ENCODE results near the gene UPB1. TPM values are rescaled to one million over a fixed set of nuclear protein-coding genes. Genes with fewer than 3 reads are reported as not detected.

Gene UPB1
- total and polyA plus RNA-seq, 4 donors = 0.87 to 4.5 (median 3.0) TPM

DNA sequence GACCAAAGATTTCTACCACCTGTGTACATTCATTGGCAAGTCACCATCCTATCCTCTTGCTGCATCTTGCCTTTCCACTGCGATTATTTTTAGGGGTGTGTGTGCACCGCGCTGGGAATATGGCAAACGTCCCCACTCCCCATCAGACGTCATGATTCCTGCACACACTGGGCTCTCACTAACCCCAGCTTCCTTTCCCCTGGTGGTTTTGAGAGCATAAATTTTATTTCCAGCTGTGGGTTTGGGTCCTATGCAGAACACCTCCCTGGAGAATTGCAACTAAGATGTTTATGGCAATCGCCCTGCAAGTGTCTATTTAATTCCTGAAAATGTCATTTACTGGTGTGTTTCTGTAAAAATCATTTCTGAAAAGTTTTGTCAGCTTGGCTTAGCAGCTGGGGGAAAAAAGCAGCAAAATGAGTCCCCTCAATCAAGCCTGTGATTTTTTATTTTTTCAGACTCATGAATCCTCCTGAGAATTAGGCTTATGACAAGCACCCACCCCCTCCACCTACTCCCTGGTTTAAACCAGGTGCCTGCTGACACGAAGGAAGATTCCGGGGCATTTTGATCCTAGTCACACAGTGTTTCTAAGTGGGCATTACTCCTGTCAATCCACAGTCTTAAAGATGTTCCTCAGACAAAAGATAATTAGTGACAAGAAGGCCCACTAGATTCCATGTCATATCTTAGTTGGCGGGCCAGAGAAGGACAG lies 23.8 kb downstream of the UPB1 start:
- DNase-seq = no peak
- Histone ChIP-seq H3K4me3 (no peak overlapping the region), H3K9me3 (ENCODE audit: control insufficient read depth in 4 of 4, insufficient read depth in 3 of 4, low read length in 3 of 4) (no peaks in the 10 kb centered on the region), H3K9ac (ENCODE audit: insufficient read depth in 1 of 2, low read length in 2 of 2) (no peak overlapping the region), H3K27me3 (ENCODE audit: control insufficient read depth in 3 of 3, insufficient read depth in 3 of 3, low read length in 2 of 3) (no peaks in the 10 kb centered on the region), H3K27ac (ENCODE audit: low read depth in 1 of 2, low read length in 1 of 2) (no peak overlapping the region), H3K36me3 (ENCODE audit: control insufficient read depth in 4 of 4, insufficient read depth in 4 of 4, low read length in 4 of 4) (no peaks in the 10 kb centered on the region), H3K4me1 (ENCODE audit: control insufficient read depth in 5 of 5, insufficient read depth in 5 of 5, low read length in 5 of 5) (peaks cover 0 to 10% (median 3%) of the 10 kb centered on the region in 5 donors)
- ATAC-seq (ENCODE audit: insufficient read depth, low FRiP score) = no peak
- TF ChIP-seq, protein P1, sequence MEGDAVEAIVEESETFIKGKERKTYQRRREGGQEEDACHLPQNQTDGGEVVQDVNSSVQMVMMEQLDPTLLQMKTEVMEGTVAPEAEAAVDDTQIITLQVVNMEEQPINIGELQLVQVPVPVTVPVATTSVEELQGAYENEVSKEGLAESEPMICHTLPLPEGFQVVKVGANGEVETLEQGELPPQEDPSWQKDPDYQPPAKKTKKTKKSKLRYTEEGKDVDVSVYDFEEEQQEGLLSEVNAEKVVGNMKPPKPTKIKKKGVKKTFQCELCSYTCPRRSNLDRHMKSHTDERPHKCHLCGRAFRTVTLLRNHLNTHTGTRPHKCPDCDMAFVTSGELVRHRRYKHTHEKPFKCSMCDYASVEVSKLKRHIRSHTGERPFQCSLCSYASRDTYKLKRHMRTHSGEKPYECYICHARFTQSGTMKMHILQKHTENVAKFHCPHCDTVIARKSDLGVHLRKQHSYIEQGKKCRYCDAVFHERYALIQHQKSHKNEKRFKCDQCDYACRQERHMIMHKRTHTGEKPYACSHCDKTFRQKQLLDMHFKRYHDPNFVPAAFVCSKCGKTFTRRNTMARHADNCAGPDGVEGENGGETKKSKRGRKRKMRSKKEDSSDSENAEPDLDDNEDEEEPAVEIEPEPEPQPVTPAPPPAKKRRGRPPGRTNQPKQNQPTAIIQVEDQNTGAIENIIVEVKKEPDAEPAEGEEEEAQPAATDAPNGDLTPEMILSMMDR (IDR thresholded peaks at IDR 0.05; ENCODE audit: control extremely low read depth, extremely low read depth) = no peak
- 47 to 74% methylated on average over 9 of the region's 9 CpGs for WGBS, 2 donors

DNA sequence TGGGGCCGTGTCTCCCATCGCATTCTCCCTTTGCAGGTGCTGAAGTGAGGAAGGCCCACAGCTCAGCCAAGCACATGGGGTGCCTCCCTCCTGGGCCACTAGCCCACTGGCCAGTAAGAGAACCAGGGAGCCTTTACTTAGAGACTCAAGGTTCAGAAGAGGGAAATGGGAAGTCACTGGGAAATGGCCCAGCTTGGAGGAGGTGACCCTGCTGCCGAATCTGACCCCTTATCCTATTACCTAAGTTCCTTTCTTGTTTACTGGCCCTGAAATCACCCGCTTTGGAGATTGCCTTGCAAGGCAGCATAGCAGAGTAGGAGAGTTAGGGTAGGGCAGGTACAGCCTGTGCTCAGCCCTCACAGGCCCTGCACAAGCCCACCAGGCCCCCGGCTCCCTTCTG lies 24.4 kb downstream of the UPB1 start:
- Histone ChIP-seq H3K9ac (ENCODE audit: insufficient read depth in 1 of 2, low read length in 2 of 2) (no peak overlapping the region), H3K4me3 (no peak overlapping the region), H3K4me1 (ENCODE audit: control insufficient read depth in 5 of 5, insufficient read depth in 5 of 5, low read length in 5 of 5) (peaks cover 0 to 8% (median 3%) of the 10 kb centered on the region in 5 donors), H3K9me3 (ENCODE audit: control insufficient read depth in 4 of 4, insufficient read depth in 3 of 4, low read length in 3 of 4) (no peaks in the 10 kb centered on the region), H3K27ac (ENCODE audit: low read depth in 1 of 2, low read length in 1 of 2) (no peak overlapping the region), H3K27me3 (ENCODE audit: control insufficient read depth in 3 of 3, insufficient read depth in 3 of 3, low read length in 2 of 3) (no peaks in the 10 kb centered on the region), H3K36me3 (ENCODE audit: control insufficient read depth in 4 of 4, insufficient read depth in 4 of 4, low read length in 4 of 4) (no peaks in the 10 kb centered on the region)
- 64 to 83% methylated on average over 5 of the region's 5 CpGs for WGBS, 2 donors
- no peak for DNase-seq
- TF ChIP-seq, protein P1 (IDR thresholded peaks at IDR 0.05; ENCODE audit: control extremely low read depth, extremely low read depth) = no peak
- ATAC-seq (ENCODE audit: insufficient read depth, low FRiP score) = no peak

DNA sequence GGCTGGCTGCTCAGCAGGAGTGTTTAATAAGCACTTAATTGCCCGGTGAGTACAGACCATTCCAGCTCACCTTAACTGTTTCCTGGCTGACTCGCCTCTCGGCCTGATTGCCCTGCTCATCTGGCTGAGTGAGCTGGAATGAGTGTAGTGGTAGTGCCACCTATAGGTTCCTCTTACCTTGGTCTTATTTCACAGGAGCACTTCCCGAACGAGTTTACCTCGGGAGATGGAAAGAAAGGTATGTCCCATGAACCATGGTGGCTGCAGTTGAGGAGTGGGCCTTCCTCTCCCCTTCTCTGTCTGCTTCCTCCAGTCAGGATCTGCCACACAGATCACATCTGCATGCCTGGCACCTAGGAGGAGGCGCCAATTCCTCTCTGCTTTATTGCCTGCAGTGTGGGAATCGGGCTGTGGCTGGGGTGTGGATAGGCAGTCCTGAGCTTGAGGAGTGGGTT lies 26.7 kb downstream of the UPB1 start:
- peak; percentile 67 to 84 (median 75) for DNase-seq
- peak; percentile 88 for ATAC-seq (ENCODE audit: insufficient read depth, low FRiP score)
- no peak overlapping the region for H3K9ac ChIP-seq (ENCODE audit: insufficient read depth in 1 of 2, low read length in 2 of 2)
- TF ChIP-seq, protein P1 (IDR thresholded peaks at IDR 0.05; ENCODE audit: control extremely low read depth, extremely low read depth) = peak; percentile 42
- H3K4me1 ChIP-seq (ENCODE audit: control insufficient read depth in 5 of 5, insufficient read depth in 5 of 5, low read length in 5 of 5) = peaks cover 0 to 6% (median 0%) of the 10 kb centered on the region in 5 donors
- no peaks in the 10 kb centered on the region for H3K9me3 ChIP-seq (ENCODE audit: control insufficient read depth in 4 of 4, insufficient read depth in 3 of 4, low read length in 3 of 4)
- H3K27ac ChIP-seq (ENCODE audit: low read depth in 1 of 2, low read length in 1 of 2) = no peak overlapping the region
- no peaks in the 10 kb centered on the region for H3K36me3 ChIP-seq (ENCODE audit: control insufficient read depth in 4 of 4, insufficient read depth in 4 of 4, low read length in 4 of 4)
- H3K27me3 ChIP-seq (ENCODE audit: control insufficient read depth in 3 of 3, insufficient read depth in 3 of 3, low read length in 2 of 3) = no peaks in the 10 kb centered on the region
- H3K4me3 ChIP-seq = no peak overlapping the region
- WGBS, 2 donors = 27 to 29% methylated on average over 8 of the region's 8 CpGs

Measured in lung (tissue), 12 donors.